SK-N-SH (cell line): ENCODE results near the gene SYNPO2. TPM values are rescaled to one million over a fixed set of nuclear protein-coding genes. Genes with fewer than 3 reads are reported as not detected.

Experiments
- CTCF ChIA-PET: fragments of 300-600, 350-600 bp; formaldehyde crosslinking; extraction: SDS; loops from one replicate; lab custom pipeline; 2021; lab: Yijun Ruan, JAX
- POLR2A ChIA-PET: fragments of 350-600 bp; sonication (Branson Sonifier 250); formaldehyde crosslinking; extraction: SDS; loops from one replicate; lab custom pipeline; 2020; ENCODE audit warnings: antibody characterized with exemption, inconsistent platforms; lab: Yijun Ruan, JAX
- DNase-seq: peaks from one replicate; pipeline ENCODE4 v3.0.0; 2012
- H2AFZ ChIP-seq: fragments of 200-600 bp; sonication (generic); 2 replicates; pipeline ENCODE4 v1.8.1; 2016; ENCODE audit warnings: antibody characterized with exemption, mild to moderate bottlenecking, low read depth
- H3F3A ChIP-seq: fragments of 200-600 bp; sonication (generic); replicated peaks from 2 replicates; pipeline ENCODE3; 2016; ENCODE audit warnings: antibody characterized with exemption, mild to moderate bottlenecking; ENCODE audit not compliant: insufficient read depth
- H3K27ac ChIP-seq, 2 experiments: fragments of 200-500 bp in 1 of 2; fragments of 200-600 bp in 1 of 2; sonication (Bioruptor generic) in 1 of 2; sonication (generic), shearing (Covaris generic) in 1 of 2; 2 replicates each; pipeline versions ENCODE4 v1.5.1 to v1.6.1; 2014 to 2016; ENCODE audit warnings: low read depth in 2 of 2, inconsistent platforms in 1 of 2, low read length in 1 of 2, mild to moderate bottlenecking in 1 of 2, mixed read lengths in 1 of 2
- H3K27me3 ChIP-seq: fragments of 200-600 bp; sonication (generic), shearing (Covaris generic); 2 replicates; pipeline ENCODE4 v1.6.1; 2016; ENCODE audit warnings: mixed run types; ENCODE audit not compliant: insufficient read depth
- H3K36me3 ChIP-seq, 2 experiments: fragments of 200-500 bp in 1 of 2; fragments of 200-600 bp in 1 of 2; sonication (Bioruptor generic) in 1 of 2; sonication (generic) in 1 of 2; replicated peaks in 1 of 2; 2 replicates each; pipeline versions ENCODE3 to v1.5.1; 2014 to 2016; ENCODE audit warnings: low read length in 1 of 2, mild to moderate bottlenecking in 1 of 2; ENCODE audit not compliant: insufficient read depth in 2 of 2, control insufficient read depth in 1 of 2
- H3K4me1 ChIP-seq, 2 experiments: fragments of 200-500 bp in 1 of 2; fragments of 200-600 bp in 1 of 2; sonication (Bioruptor generic) in 1 of 2; sonication (generic), shearing (Covaris generic) in 1 of 2; 2 replicates each; pipeline versions ENCODE4 v1.5.1 to v1.6.1; 2014 to 2016; ENCODE audit warnings: low read depth in 1 of 2, low read length in 1 of 2, mixed run types in 1 of 2; ENCODE audit not compliant: insufficient read depth in 2 of 2, control insufficient read depth in 1 of 2
- H3K4me2 ChIP-seq: fragments of 200-600 bp; sonication (generic), shearing (Covaris generic); 2 replicates; pipeline ENCODE4 v1.6.1; 2017; ENCODE audit warnings: mixed run types
- H3K4me3 ChIP-seq, 2 experiments: fragments of 200-500 bp in 1 of 2; fragments of 200-600 bp in 1 of 2; sonication (Bioruptor generic) in 1 of 2; sonication (generic), shearing (Covaris generic) in 1 of 2; 2 replicates each; pipeline versions ENCODE4 v1.5.1 to v1.8.1; 2014 to 2016; ENCODE audit warnings: low read depth in 2 of 2, inconsistent platforms in 1 of 2, low read length in 1 of 2, mild to moderate bottlenecking in 1 of 2, mixed read lengths in 1 of 2, moderate library complexity in 1 of 2
- H3K79me2 ChIP-seq: fragments of 200-600 bp; sonication (generic); 2 replicates; pipeline ENCODE4 v1.8.1; 2017; ENCODE audit warnings: mild to moderate bottlenecking; ENCODE audit not compliant: insufficient read depth
- H3K9ac ChIP-seq: fragments of 200-600 bp; sonication (generic); 2 replicates; pipeline ENCODE4 v1.6.1; 2017; ENCODE audit warnings: mixed run types
- H3K9me2 ChIP-seq: fragments of 200-600 bp; sonication (generic); 2 replicates; pipeline ENCODE4 v1.6.1; 2017; ENCODE audit warnings: mixed run types
- H3K9me3 ChIP-seq: fragments of 200-600 bp; sonication (generic); 2 replicates; pipeline ENCODE4 v1.6.1; 2017; ENCODE audit warnings: mixed run types, mild to moderate bottlenecking, moderate library complexity
- H4K20me1 ChIP-seq: fragments of 200-600 bp; sonication (generic); 2 replicates; pipeline ENCODE4 v1.6.1; 2017; ENCODE audit warnings: mild to moderate bottlenecking, mixed run types; ENCODE audit not compliant: insufficient read depth
- EP300 ChIP-seq, 2 experiments: IDR thresholded peaks; 2 replicates each; pipeline versions ENCODE4 v1.4.0 to v1.6.1; 2012; ENCODE audit warnings: borderline replicate concordance in 1 of 2, low read depth in 1 of 2, low read length in 1 of 2
- EZH2phosphoT487 ChIP-seq: fragments of 200-600 bp; sonication (generic); IDR thresholded peaks from 2 replicates; pipeline ENCODE4 v1.6.1; 2017; ENCODE audit warnings: low read depth, mixed run types, mild to moderate bottlenecking, antibody characterized with exemption, moderate library complexity, borderline replicate concordance
- FOXM1 ChIP-seq: IDR thresholded peaks from 2 replicates; pipeline ENCODE4 v1.4.0; 2012; ENCODE audit warnings: low read depth, mild to moderate bottlenecking
- GATA2 ChIP-seq: sonication (generic); formaldehyde crosslinking; IDR thresholded peaks from 2 replicates; pipeline ENCODE4 v1.5.0; 2020; ENCODE audit warnings: mild to moderate bottlenecking, missing genetic modification reagents
- IRF3 ChIP-seq: fragments of 150-350 bp; IDR thresholded peaks from 2 replicates; pipeline ENCODE4 v1.6.1; 2016; ENCODE audit warnings: mild to moderate bottlenecking, low read depth, low read length
- NRF1 ChIP-seq: IDR thresholded peaks from 2 replicates; pipeline ENCODE4 v1.6.1; 2012; ENCODE audit warnings: low read depth, mild to moderate bottlenecking, low read length
- POLR2AphosphoS5 ChIP-seq: IDR thresholded peaks from 2 replicates; pipeline ENCODE4 v1.6.1; 2012; ENCODE audit warnings: low read depth, low read length
- RAD21 ChIP-seq: IDR thresholded peaks from 2 replicates; pipeline ENCODE4 v1.6.1; 2012; ENCODE audit warnings: mild to moderate bottlenecking, low read length
- RCOR1 ChIP-seq: fragments of 150-350 bp; IDR thresholded peaks from 2 replicates; pipeline ENCODE4 v1.6.1; 2017; ENCODE audit warnings: antibody characterized with exemption, low read length
- REST ChIP-seq: IDR thresholded peaks from 2 replicates; pipeline ENCODE4 v1.6.1; 2012; ENCODE audit warnings: mild to moderate bottlenecking, low read depth, low read length, moderate library complexity
- RFX5 ChIP-seq: IDR thresholded peaks from 2 replicates; pipeline ENCODE4 v1.6.1; 2012; ENCODE audit warnings: mild to moderate bottlenecking, improper control_type of control experiment, low read length
- RXRA ChIP-seq: IDR thresholded peaks from 2 replicates; pipeline ENCODE4 v1.4.0; 2012; ENCODE audit warnings: low read depth, mild to moderate bottlenecking, borderline replicate concordance
- TAF1 ChIP-seq: IDR thresholded peaks from 2 replicates; pipeline ENCODE4 v1.6.1; 2012; ENCODE audit warnings: low read depth, mild to moderate bottlenecking, low read length, moderate library complexity, borderline replicate concordance
- TEAD4 ChIP-seq: IDR thresholded peaks from 2 replicates; pipeline ENCODE4 v1.4.0; 2012; ENCODE audit warnings: mild to moderate bottlenecking, borderline replicate concordance; ENCODE audit not compliant: insufficient read depth
- USF1 ChIP-seq: IDR thresholded peaks from 2 replicates; pipeline ENCODE4 v1.4.0; 2012; ENCODE audit warnings: low read depth, borderline replicate concordance
- YY1 ChIP-seq: IDR thresholded peaks from 2 replicates; pipeline ENCODE4 v1.4.0; 2012; ENCODE audit warnings: low read depth, mild to moderate bottlenecking
- WGBS: methylation state at CpG from one replicate; pipeline ENCODE4 v1.1.6; 2017; ENCODE audit warnings: low lambda C conversion rate; 5-methylcytosine and 5-hydroxymethylcytosine counted together
- polyA plus RNA-seq, 3 experiments: library from polyadenylated mRNA; depleted of rRNA; stranded (reverse); fragments of >200 nt; gene quantifications; 2 replicates each; pipeline ENCODE4 v1.2.3, GENCODE V29; 2012
- TF ChIP-seq, protein P1 (sequence below): IDR thresholded peaks from 2 replicates; pipeline ENCODE4; 2012
- TF ChIP-seq, protein P2 (sequence below): IDR thresholded peaks from 2 replicates; pipeline ENCODE4 v1.4.0; 2012; ENCODE audit warnings: low read depth

Gene SYNPO2
- polyA plus RNA-seq, 1 of the 3 experiments (the other 2 are of a cell fraction), result 7.2 TPM

GRCh38 chr4:119053997-119054396 lies 165.3 kb downstream of the SYNPO2 start:
- Histone ChIP-seq H3K9me3 (no peaks in the 10 kb centered on the region), H3K36me3 (peaks cover 0 to 6% of the 10 kb centered on the region in 2 experiments), H3F3A (no peaks in the 10 kb centered on the region), H3K4me3 (no peak overlapping the region), H3K79me2 (no peaks in the 10 kb centered on the region), H3K9me2 (no peaks in the 10 kb centered on the region), H4K20me1 (no peaks in the 10 kb centered on the region), H3K9ac (no peak overlapping the region), H3K4me2 (no peak overlapping the region), H3K27me3 (no peaks in the 10 kb centered on the region), H3K4me1 (no peaks in the 10 kb centered on the region), H3K27ac (no peak overlapping the region), H2AFZ (no peak overlapping the region)
- POLR2A ChIA-PET, result no interaction called here
- CTCF ChIA-PET, result interaction anchor here (1.2 to 2.4 kb wide), 2 partner anchors 9 to 13 kb away, joined by 3 to 15 read pairs; no protein-coding TSS in a partner anchor
- no peak for DNase-seq
- TF ChIP-seq RXRA, result no peak
- no peak for TF ChIP-seq USF1
- TF ChIP-seq POLR2AphosphoS5, result no peak
- TF ChIP-seq, protein P1, sequence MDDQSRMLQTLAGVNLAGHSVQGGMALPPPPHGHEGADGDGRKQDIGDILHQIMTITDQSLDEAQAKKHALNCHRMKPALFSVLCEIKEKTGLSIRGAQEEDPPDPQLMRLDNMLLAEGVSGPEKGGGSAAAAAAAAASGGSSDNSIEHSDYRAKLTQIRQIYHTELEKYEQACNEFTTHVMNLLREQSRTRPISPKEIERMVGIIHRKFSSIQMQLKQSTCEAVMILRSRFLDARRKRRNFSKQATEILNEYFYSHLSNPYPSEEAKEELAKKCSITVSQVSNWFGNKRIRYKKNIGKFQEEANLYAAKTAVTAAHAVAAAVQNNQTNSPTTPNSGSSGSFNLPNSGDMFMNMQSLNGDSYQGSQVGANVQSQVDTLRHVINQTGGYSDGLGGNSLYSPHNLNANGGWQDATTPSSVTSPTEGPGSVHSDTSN, result no peak
- TF ChIP-seq NRF1, result no peak
- TF ChIP-seq RFX5, result no peak
- TF ChIP-seq, protein P2, sequence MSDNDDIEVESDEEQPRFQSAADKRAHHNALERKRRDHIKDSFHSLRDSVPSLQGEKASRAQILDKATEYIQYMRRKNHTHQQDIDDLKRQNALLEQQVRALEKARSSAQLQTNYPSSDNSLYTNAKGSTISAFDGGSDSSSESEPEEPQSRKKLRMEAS, result no peak
- no peak for TF ChIP-seq TAF1
- no peak for TF ChIP-seq GATA2 (CRISPR knock-in tag)
- no peak for TF ChIP-seq FOXM1
- no peak for TF ChIP-seq EP300 (IDR thresholded peaks at IDR 0.05; ENCODE audit: borderline replicate concordance in 1 of 2, low read depth in 1 of 2, low read length in 1 of 2)
- TF ChIP-seq IRF3, result no peak
- no peak for TF ChIP-seq RAD21
- no peak for TF ChIP-seq REST
- TF ChIP-seq EZH2phosphoT487, result no peak
- no peak for TF ChIP-seq YY1
- TF ChIP-seq RCOR1, result no peak
- TF ChIP-seq TEAD4, result no peak
- WGBS, result 95% methylated on average over 9 of the region's 10 CpGs
